Heart left ventricle (tissue), 13 donors: ENCODE results near the gene CCDC146.

Experiments
- POLR2A ChIP-seq, 2 donors: fragments of 450-650 bp; IDR thresholded peaks; one replicate each; pipeline ENCODE4 v1.6.1; 2017; ENCODE audit warnings: antibody characterized with exemption in 2 of 2, mild to moderate bottlenecking in 2 of 2, moderate library complexity in 2 of 2
- TF ChIP-seq, protein P1 (sequence below), 12 donors: fragments of 200-600 bp; sonication (generic) in 4 of 12; IDR thresholded peaks; one replicate each; pipeline versions ENCODE4 v1.5.0 to v1.8.0; 2018 to 2022; ENCODE audit warnings: antibody characterized with exemption in 12 of 12, mild to moderate bottlenecking in 5 of 12
- donor health status: ischemic (EF 13 %, LVEDD 7.1; RV severe dilation, severe dysfunction).
- donor health status: DM: no; HTN: yes; CAD: no.
- donor health status: DM: no; HTN: no; CAD: no.
- donor health status: ischemic (EF 25% LVEDD 6.9; RV normal size, moderate dysfunction).
- donor health status: ischemic (EF 25% LVEDD 5.7; RV mildly dilated, moderate dysfunction).
- donor health status: ischemic (EF 35%, LVEDD 5.7; RV mildly dilated, moderate dysfunction).
- donor health status: nonischemic (EF 11% LVEDD 7.7; RV severe dilation, severe dysfunction).
- donor health status: DM: yes; HTN: yes; CAD: no.
- donor health status: PGD.
- donor health status: ischemic (EF 29% LVEDD 5.4; RV normal size, mild dysfunction).
- donor health status: nonischemic (EF 23%, LVEDD 6.1; RV moderate dilation, normal function).

DNA sequence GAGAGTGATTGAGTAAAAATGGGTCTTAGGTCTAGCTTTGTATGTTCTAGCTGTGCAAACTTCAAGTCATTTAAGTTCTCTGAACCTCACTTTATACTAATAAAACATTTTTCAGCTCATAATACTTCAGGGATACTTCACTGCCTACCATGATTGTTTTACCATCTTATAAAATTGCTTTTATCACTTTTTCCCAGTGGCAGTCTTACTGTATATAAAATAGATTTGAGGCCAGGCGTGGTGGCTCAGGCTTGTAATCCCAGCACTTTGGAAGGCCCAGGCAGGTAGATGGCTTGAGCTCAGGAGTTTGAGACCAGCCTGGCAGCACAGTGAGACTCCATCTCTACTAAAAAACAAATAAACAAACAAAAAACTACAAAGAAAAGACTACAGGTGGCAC is 59.8 kb downstream of the CCDC146 start:
- TF ChIP-seq, protein P1, sequence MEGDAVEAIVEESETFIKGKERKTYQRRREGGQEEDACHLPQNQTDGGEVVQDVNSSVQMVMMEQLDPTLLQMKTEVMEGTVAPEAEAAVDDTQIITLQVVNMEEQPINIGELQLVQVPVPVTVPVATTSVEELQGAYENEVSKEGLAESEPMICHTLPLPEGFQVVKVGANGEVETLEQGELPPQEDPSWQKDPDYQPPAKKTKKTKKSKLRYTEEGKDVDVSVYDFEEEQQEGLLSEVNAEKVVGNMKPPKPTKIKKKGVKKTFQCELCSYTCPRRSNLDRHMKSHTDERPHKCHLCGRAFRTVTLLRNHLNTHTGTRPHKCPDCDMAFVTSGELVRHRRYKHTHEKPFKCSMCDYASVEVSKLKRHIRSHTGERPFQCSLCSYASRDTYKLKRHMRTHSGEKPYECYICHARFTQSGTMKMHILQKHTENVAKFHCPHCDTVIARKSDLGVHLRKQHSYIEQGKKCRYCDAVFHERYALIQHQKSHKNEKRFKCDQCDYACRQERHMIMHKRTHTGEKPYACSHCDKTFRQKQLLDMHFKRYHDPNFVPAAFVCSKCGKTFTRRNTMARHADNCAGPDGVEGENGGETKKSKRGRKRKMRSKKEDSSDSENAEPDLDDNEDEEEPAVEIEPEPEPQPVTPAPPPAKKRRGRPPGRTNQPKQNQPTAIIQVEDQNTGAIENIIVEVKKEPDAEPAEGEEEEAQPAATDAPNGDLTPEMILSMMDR (IDR thresholded peaks at IDR 0.05): no peak
- no peak for TF ChIP-seq POLR2A (IDR thresholded peaks at IDR 0.05)
